Activated CD4-positive, alpha-beta T cell treated with anti-CD3 and anti-CD28 coated beads, Interleukin-2, amount 50 U/mL, for 1 hour (primary cell): ENCODE results near the gene GRN.
A peak's percentile ranks its signal among the peaks of the same experiment; 100 is the strongest.
"Not testable (repeated sequence)": the region's sequence is repeated elsewhere in the genome, so short reads cannot be mapped to it uniquely, and the experiment has no call there.

ENCODE experiments used
- DNase-seq: peaks from one replicate; pipeline ENCODE4 v3.0.0-alpha.2; 2020

The GRN gene

DNA sequence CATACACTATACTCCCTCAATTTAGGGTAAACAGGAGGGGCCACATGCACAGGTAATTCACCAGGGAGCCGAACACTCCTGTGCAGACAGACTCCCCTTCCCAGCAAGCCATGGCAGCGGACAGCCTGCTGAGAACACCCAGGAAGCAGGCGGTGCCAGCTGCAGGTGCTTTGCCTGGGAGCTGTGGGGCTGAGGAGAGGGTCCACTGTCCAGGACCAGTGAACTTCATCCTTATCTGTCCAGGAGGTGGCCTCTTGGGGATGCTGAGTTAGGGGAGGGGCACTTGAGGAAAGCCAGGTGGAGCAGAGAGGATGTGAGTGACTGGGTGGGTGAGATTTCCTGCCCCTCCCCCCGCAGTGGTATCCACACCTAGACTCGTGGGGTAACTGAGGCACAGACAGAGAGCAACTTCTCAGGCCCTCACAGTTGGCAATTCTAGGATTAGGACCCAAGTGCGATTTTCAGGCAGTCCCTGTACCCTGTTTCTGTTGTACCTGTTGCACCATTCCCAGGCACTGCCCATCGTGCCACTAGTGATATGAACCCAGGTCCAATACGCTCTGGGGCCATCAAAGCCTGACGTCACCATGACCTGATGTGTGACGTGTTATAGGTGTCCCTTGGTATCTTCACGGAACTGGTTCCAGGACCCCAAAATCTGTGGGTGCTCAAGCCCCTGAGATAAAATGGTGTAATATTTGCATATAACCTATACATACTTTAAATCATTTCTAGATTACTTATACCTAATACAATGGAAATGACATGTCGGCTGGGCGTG is 1.2 kb downstream of the GRN start:
- no peak for DNase-seq

DNA sequence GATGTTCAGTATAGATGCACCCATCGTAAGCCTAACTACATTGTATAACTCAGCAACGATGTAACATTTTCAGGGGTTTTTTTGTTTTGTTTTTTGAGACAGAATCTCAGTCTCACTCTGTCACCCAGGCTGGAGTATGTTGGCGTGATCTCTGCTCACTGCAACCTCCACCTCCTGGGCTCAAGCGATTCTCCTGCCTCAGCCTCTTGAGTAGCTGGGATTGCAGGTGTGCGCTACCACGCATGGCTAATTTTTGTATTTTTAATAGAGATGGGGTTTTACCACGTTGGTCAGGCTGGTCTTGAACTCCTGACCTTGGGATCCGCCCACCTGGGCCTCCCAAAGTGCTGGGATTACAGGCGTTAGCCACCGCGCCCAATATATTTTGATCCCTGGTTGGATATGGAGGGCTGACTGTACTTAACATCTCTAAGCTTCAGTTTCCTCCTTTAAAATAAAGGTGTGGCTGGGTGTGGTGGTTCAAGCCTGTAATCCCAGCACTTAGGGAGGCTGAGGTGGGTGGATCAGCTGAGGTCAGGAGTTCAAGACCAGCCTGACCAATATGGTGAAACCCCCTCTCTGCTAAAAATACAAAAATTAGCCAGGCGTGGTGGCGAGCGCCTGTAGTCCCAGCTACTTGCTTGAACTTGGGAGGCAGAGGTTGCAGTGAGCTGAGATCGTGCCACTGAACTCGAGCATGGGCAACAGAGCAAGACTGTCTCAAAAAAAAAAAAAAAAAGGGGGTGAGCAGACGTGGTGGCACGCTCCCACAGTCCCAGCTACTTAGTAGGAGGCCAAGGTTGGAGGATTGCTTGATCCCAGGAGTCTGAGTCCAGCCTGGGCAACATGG is 2.3 kb downstream of the GRN start:
- DNase-seq = not testable (repeated sequence)

- no peak for DNase-seq
Measured at GRCh38 chr17:44348234-44348987, 3.3 kb downstream of the GRN start.

- DNase-seq = no peak
Measured at GRCh38 chr17:44348988-44349364, 3.9 kb downstream of the GRN start.

- no peak for DNase-seq
Measured at GRCh38 chr17:44349553-44350070, 4.5 kb downstream of the GRN start.

- peak; percentile 72 for DNase-seq
Measured at GRCh38 chr17:44350733-44351226, 5.7 kb downstream of the GRN start.

DNA sequence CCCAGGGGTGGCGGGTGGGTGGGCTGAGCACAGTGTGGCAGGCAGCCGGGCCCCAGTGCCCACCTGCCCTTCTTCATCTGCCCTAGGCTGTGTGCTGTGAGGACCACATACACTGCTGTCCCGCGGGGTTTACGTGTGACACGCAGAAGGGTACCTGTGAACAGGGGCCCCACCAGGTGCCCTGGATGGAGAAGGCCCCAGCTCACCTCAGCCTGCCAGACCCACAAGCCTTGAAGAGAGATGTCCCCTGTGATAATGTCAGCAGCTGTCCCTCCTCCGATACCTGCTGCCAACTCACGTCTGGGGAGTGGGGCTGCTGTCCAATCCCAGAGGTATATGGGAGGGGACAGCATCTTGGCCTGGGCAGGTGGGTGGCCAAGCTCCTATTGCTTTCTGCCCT is 6.4 kb downstream of the GRN start:
- DNase-seq = no peak

GRCh38 chr17:44351961-44352827 is 7.1 kb downstream of the GRN start:
- no peak for DNase-seq

DNA sequence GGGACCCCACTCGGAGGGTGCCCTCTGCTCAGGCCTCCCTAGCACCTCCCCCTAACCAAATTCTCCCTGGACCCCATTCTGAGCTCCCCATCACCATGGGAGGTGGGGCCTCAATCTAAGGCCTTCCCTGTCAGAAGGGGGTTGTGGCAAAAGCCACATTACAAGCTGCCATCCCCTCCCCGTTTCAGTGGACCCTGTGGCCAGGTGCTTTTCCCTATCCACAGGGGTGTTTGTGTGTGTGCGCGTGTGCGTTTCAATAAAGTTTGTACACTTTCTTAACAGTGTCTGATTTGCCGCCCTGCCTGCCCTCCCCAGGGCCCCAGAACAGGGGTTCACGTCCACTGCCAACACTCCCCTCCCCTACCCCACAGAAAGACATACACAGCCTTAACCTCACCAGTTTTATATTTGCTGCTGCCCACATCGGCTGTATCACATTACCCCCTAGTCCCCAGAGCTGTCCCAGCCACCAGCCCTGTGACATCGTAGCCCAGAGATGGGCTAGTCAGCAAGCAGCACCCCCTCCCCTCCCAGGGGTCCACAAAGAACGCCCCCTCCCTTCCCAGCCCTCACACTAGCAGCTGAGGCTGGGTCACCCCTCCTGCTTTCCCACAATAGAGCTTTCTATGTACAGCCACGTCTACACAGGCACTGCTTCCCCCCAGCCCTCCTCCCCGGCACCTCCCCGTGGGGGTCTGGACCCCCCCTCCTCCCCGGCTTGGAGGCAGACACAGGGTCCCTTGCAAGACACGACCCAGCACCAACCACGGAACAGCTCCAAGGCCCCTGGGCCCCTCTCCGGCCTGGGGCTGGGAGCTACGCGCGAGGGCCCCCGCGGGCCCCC is 7.9 kb downstream of the GRN start:
- no peak for DNase-seq

- DNase-seq = no peak
Measured at GRCh38 chr17:44353672-44354331, 8.7 kb downstream of the GRN start.

DNA sequence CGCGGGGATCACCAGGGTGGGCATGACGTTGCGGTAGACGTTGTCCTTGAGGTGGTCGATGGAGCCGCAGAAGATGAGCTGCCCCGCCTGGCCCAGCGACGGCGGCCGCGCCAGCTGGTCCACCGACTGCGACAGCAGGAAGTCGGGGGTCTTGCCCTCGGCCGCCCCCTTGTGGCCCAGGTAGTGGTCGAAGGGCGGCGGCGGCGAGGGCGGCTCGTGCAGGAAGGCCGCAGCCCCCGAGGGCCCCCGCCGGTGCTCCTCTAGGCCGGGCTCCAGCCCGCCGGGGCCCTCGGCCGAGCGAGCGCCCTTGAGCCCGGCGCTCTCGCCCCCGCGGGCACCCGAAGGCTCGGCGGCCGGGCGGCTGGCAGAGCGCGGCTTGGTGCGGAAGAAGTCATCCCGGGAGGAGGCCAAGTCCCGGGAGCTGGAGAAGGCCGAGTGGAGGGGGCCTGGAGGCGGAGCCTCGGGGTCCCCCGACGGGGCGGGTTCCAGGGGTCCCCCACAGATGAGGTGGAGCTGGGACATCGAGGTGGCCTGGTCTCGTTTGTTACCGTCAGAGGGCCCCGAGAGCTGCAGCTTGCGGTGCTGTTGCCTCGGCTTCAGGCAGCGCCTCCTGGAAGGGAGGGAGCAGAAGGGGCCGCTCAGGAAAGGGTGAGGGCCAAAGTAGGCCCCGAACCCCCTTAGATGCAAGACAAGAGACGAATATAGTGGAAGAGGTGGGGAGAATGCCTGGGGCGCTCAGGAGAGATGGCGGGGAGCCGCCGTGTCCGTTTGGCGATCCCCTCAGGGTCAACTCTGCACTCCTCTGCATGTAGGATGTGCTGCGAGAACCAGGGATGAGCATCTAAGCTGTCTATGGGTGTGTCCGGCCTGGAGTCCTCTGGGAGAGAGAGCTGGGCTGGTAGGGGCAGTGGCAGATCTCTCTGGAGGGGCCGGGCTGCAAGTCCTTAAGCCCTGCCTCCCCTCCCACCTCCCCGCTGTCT is 9.8 kb downstream of the GRN start:
- DNase-seq = peak; percentile 57

- DNase-seq = no peak
Measured at GRCh38 chr17:44355642-44356099, 10.6 kb downstream of the GRN start.

- no peak for DNase-seq
Measured at GRCh38 chr17:44356241-44356640, 11.1 kb downstream of the GRN start.

DNA sequence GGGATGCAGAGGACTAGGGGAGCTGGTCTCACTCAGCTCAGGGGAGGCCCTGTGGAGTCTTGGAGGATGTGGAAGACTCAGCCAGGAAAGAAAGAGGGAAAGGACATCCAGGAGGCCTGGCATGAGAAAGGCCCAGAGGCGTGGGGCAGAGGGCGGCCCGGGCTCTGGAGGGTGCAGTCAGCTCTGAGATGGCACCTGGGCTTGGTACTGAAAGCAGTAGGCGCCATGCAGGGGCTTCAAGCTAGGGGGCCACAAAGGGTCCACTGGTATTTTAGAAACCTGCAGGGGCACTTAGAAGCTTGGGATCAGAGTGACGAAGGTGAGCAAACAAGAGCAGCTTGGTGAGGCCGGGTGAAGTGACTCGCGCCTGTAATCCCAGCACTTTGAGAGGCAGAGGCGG is 13.0 kb downstream of the GRN start:
- DNase-seq = no peak

DNA sequence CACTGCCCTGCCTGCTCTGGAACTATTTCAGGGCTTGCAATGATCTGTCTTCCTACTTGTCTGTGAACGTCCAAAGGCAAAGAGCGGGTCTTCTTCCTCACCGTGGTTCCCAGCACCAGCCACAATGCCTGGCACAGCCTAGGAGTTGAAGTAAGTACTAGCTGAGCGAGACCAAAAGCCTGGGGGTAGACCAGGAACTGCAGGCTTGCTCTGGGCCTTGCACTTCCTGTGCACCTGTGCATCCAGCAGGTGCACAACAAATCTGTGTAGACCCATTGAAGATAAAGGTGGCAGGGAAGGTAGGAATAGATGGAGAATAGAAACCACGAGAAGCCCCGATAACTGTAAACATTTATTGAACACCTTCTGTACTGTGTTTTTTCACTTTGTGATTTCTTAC is 13.9 kb downstream of the GRN start:
- no peak for DNase-seq

GRCh38 chr17:44359458-44360143 is 14.5 kb downstream of the GRN start:
- no peak for DNase-seq

DNA sequence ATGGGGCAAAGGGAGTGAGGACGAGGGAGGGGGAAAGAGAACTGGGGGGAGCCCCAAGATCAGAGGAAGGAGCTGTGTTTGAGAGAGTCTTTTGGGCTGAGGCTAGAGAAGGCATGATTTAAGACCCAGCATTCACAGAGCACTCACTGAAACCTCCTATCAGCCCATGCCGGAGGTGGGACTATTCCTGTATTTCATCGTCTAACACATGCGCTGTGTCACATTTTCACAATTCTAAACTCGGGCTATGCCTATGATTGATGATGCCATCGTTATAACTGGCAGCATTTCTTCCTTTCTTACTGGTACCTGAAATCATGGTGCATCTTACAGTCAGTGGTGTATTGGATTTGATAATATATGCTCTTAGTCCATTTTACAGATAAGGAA is 15.0 kb downstream of the GRN start:
- no peak for DNase-seq

DNA sequence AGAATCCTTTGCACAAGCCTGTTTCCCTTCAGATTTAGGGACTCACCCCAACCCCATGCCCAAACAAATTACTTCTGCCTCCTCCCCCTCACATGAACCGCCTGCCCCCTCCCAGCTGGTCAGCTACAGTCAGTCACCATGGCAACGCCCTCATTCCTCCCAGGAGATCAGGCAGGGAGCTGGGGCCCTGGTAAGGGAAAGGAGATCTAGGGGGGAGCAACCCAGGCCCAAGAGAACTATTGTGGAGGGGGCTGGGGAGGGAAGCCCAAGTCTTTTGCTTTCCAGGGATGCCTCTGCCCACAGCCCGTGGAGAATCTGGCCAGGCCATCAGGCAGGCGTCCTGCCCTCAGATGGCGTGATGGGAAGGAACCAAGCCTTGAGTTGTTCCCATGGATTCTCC is 15.7 kb downstream of the GRN start:
- DNase-seq = no peak
